Tibial artery (tissue), 4 donors: ENCODE results near the gene SCO2.

Experiments
- DNase-seq, 2 donors: peaks; one replicate each; pipeline ENCODE4 v3.0.0-alpha.2; 2019
- H3K27ac ChIP-seq, 2 donors: fragments of 200-600 bp; sonication (generic) in 1 of 2; 1 replicate in 1 of 2; 2 replicates in 1 of 2; pipeline ENCODE4 v1.5.1; 2018 to 2019; ENCODE audit warnings: mild to moderate bottlenecking in 1 of 2
- H3K27me3 ChIP-seq, 2 donors: fragments of 200-600 bp; sonication (generic) in 1 of 2; one replicate each; pipeline versions ENCODE4 v1.5.1 to v1.6.0; 2016 to 2019
- H3K36me3 ChIP-seq, 3 donors: fragments of 200-600 bp; sonication (generic) in 2 of 3; one replicate each; pipeline ENCODE4 v1.5.1; 2016 to 2019; ENCODE audit warnings: mild to moderate bottlenecking in 2 of 3
- H3K4me1 ChIP-seq, 4 donors: fragments of 200-600 bp; sonication (generic) in 2 of 4; 1 replicate in 3 of 4; 2 replicates in 1 of 4; pipeline ENCODE4 v1.5.1; 2016 to 2019
- H3K4me3 ChIP-seq, 2 donors: fragments of 200-600 bp; sonication (generic) in 1 of 2; 1 replicate in 1 of 2; 2 replicates in 1 of 2; pipeline ENCODE4 v1.5.1; 2018 to 2019; ENCODE audit warnings: mild to moderate bottlenecking in 2 of 2
- H3K9me3 ChIP-seq, 3 donors: fragments of 200-600 bp; sonication (generic) in 1 of 3; one replicate each; pipeline ENCODE4 v1.5.1; 2016 to 2019
- intact Hi-C: fragments of 100-400 bp; cut with DNase I; formaldehyde crosslinking; loops from one replicate; pipeline ENCODE4 v1.15.0; 2023; ENCODE audit warnings: low total_unique reads
- TF ChIP-seq, protein P1 (sequence below), 2 experiments: fragments of 200-600 bp in 1 of 2; fragments of 450-650 bp in 1 of 2; IDR thresholded peaks; one replicate each; pipeline ENCODE4 v1.5.1; 2017 to 2019; ENCODE audit warnings: antibody characterized with exemption in 2 of 2, mild to moderate bottlenecking in 1 of 2, moderate library complexity in 1 of 2

SCO2 gene

DNA sequence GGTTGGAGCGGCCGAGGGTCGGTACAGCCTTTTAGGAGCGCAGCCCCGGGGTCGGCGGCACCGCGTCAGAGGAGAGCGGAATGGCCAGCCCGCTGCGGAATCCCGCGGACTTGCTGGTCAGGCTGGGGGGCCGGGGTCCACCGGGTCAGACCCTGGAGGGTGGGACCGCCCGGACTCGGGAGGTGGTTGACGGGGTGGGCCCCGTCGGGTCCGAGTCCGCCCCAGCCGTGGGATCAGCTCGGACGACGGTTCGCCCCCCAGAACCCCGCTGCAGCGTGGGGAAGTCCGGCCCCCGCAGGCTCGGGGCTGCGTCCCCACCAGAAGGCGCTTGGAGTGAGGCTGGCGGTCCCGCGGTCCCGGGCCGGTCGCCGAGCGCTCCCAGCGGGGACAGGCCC is 44.4 kb downstream of the SCO2 start:
- Histone ChIP-seq H3K27ac (no peak overlapping the region), H3K4me1 (peaks cover 0 to 16% (median 8%) of the 10 kb centered on the region in 4 donors), H3K27me3 (peaks cover 15 to 66% of the 10 kb centered on the region in 2 donors), H3K4me3 (peak overlapping the region; percentile 30 to 44), H3K36me3 (no peaks in the 10 kb centered on the region), H3K9me3 (no peaks in the 10 kb centered on the region)
- no peak for DNase-seq
- TF ChIP-seq, protein P1, sequence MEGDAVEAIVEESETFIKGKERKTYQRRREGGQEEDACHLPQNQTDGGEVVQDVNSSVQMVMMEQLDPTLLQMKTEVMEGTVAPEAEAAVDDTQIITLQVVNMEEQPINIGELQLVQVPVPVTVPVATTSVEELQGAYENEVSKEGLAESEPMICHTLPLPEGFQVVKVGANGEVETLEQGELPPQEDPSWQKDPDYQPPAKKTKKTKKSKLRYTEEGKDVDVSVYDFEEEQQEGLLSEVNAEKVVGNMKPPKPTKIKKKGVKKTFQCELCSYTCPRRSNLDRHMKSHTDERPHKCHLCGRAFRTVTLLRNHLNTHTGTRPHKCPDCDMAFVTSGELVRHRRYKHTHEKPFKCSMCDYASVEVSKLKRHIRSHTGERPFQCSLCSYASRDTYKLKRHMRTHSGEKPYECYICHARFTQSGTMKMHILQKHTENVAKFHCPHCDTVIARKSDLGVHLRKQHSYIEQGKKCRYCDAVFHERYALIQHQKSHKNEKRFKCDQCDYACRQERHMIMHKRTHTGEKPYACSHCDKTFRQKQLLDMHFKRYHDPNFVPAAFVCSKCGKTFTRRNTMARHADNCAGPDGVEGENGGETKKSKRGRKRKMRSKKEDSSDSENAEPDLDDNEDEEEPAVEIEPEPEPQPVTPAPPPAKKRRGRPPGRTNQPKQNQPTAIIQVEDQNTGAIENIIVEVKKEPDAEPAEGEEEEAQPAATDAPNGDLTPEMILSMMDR (IDR thresholded peaks at IDR 0.05) = no peak
- intact Hi-C loops = no loop called here

- intact Hi-C loops = no loop called here
- Histone ChIP-seq H3K9me3 (no peaks in the 10 kb centered on the region), H3K36me3 (no peaks in the 10 kb centered on the region), H3K4me3 (no peak overlapping the region), H3K27ac (no peak overlapping the region), H3K4me1 (peaks cover 0 to 26% (median 10%) of the 10 kb centered on the region in 4 donors), H3K27me3 (peaks cover 15 to 60% of the 10 kb centered on the region in 2 donors)
- TF ChIP-seq, protein P1 (IDR thresholded peaks at IDR 0.05) = no peak
- DNase-seq = no peak
Measured at GRCh38 chr22:50479721-50480120, 45.7 kb downstream of the SCO2 start.

DNA sequence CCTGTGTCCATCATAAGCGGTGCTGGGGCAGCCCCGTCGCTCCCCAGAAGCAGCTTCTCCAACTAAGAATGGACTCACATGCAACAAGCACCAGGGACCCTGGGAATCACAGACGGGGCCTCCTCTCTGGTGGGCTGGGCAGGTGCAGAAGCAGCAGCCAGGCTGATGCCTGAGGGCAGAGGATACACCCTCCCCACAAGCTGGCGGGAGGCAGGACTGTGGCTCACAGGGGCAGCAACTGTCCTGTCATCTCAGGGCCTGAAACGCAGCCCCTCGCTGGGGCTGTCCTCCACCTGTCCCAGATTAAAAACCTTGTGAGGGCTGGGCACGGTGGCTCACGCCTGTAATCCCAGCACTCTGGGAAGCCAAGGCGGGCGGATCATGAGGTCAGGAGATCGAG is 47.5 kb downstream of the SCO2 start:
- DNase-seq = no peak
- Histone ChIP-seq H3K27me3 (peaks cover 15 to 42% of the 10 kb centered on the region in 2 donors), H3K4me3 (no peak overlapping the region), H3K4me1 (peaks cover 0 to 36% (median 21%) of the 10 kb centered on the region in 4 donors), H3K36me3 (no peaks in the 10 kb centered on the region), H3K9me3 (no peaks in the 10 kb centered on the region), H3K27ac (no peak overlapping the region)
- TF ChIP-seq, protein P1 (IDR thresholded peaks at IDR 0.05) = no peak
- intact Hi-C loops = no loop called here

- Histone ChIP-seq H3K27ac (no peak overlapping the region), H3K9me3 (no peaks in the 10 kb centered on the region), H3K36me3 (no peaks in the 10 kb centered on the region), H3K4me3 (no peak overlapping the region), H3K27me3 (peaks cover 7 to 31% of the 10 kb centered on the region in 2 donors), H3K4me1 (peaks cover 5 to 42% (median 32%) of the 10 kb centered on the region in 4 donors)
- no peak for DNase-seq
- intact Hi-C loops = no loop called here
- TF ChIP-seq, protein P1 (IDR thresholded peaks at IDR 0.05) = no peak
Measured at GRCh38 chr22:50476868-50477267, 48.5 kb downstream of the SCO2 start.

DNA sequence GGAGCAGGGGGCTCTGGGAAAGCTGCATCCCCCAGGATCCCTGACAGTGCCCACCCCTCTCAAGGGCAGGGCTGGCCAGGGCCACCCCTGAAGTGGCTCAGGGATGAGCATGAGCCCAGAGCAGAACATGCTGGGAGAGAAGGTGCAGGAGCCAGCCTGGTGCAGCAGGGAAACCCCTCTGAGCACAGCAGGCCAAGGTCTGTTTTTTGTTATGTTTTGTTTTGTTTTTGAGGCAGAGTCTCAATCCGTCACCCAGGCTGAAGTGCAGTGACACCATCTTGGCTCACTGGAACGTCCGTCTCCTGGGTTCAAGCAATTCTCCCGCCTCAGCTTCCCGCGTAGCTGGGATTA is 49.8 kb downstream of the SCO2 start:
- Histone ChIP-seq H3K36me3 (no peaks in the 10 kb centered on the region), H3K4me3 (peak overlapping the region; percentile 76 to 93), H3K27me3 (peaks cover under 1 to 19% of the 10 kb centered on the region in 2 donors), H3K9me3 (no peaks in the 10 kb centered on the region), H3K27ac (peak overlapping the region in 1 of 2 donors; percentile 83), H3K4me1 (peaks cover 5 to 43% (median 35%) of the 10 kb centered on the region in 4 donors)
- DNase-seq = no peak
- TF ChIP-seq, protein P1 (IDR thresholded peaks at IDR 0.05) = no peak
- intact Hi-C loops = no loop called here
